ENCODE results near the gene COL4A2. TPM values are rescaled to one million over a fixed set of nuclear protein-coding genes. Genes with fewer than 3 reads are reported as not detected.
A peak's percentile ranks its signal among the peaks of the same experiment; 100 is the strongest.

Gene COL4A2
- total RNA-seq, 6 donors from 2014 or later: 169 to 458 (median 258) TPM

DNA sequence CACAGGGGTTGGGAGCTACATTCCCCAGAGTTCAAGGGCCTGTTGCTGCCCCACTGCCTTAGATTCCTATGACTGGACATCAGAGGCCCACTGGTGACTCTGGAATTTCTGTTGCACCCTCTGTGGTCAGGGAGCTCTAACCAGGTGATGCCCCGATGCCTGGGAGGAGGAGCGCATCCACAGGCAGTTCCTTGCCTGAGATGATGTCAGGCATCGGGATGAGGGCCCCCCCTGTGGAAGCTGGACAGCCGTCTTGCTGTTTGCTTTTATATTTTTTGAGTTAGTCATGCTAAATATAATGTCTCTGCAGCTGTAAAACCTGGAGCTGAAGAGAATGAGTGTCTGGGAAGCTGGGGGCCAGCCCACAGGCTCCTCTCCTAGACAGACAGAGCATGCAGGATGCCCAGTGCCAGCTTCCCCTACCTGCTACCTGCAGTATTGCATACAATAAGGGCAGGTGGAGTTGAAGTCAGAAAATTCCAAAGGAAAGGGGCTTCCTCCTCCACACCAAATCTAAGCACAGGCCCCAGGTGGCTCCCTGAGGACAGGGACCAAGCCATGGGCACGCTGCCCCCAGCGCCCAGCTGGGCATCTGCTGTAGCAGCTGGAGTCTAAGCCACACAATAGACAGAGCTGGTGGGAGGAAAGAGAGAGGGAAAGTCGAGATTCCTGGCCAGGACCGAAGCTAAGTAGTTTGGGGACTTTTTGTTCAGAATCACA, 16.2 kb downstream of the COL4A2 start:
- WGBS, 2 donors: 65 to 71% methylated on average over 8 of the region's 8 CpGs
- peaks cover 25 to 73% (median 51%) of the 10 kb centered on the region in 4 donors for H3K4me1 ChIP-seq
- DNase-seq: no peak

DNA sequence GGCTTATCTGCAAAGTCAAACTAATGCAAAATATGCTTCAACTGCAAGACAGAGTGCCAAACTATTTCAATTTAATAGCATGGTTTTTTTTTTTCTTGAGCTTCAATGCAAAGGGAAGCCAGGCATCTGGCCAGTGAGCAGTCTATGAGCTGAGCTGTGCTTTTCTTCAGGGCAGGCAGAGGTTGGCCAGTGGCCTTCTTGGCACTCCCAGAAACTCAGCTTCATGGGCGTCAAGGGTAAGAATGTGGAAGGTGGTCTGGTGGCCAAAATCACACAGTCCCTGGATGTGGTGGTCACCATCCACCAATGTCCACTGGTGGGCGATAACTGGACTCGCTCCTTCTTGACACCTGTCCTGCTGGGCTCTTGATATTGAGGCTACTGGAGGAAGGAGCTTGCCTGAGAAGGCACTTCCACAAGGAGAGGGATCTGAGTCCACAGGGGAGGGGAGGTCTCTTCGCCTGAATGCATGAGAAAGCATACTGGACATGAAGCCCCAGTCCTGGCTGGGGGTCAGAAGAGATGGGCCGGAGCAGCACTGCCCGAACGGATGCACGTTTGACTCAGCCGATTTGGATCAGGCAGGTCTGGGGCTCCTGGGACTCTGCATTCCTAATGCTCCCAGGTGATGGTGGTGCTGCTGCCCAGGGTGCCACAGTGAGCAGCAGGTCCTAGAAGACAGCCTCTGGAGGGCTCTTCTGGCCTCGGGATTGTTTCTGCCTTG, 17.1 kb downstream of the COL4A2 start:
- 61 to 68% methylated on average over 4 to 10 of the region's 10 CpGs for WGBS, 2 donors
- TF ChIP-seq POLR2AphosphoS5 (IDR thresholded peaks at IDR 0.05) (no peak), EP300 (IDR thresholded peaks at IDR 0.05) (no peak), POLR2A (IDR thresholded peaks at IDR 0.05) (no peak)
- TF ChIP-seq, protein P1, sequence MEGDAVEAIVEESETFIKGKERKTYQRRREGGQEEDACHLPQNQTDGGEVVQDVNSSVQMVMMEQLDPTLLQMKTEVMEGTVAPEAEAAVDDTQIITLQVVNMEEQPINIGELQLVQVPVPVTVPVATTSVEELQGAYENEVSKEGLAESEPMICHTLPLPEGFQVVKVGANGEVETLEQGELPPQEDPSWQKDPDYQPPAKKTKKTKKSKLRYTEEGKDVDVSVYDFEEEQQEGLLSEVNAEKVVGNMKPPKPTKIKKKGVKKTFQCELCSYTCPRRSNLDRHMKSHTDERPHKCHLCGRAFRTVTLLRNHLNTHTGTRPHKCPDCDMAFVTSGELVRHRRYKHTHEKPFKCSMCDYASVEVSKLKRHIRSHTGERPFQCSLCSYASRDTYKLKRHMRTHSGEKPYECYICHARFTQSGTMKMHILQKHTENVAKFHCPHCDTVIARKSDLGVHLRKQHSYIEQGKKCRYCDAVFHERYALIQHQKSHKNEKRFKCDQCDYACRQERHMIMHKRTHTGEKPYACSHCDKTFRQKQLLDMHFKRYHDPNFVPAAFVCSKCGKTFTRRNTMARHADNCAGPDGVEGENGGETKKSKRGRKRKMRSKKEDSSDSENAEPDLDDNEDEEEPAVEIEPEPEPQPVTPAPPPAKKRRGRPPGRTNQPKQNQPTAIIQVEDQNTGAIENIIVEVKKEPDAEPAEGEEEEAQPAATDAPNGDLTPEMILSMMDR (IDR thresholded peaks at IDR 0.05): no peak
- no peaks in the 10 kb centered on the region for H3K9me3 ChIP-seq
- no peak for DNase-seq
- ATAC-seq (ENCODE audit: low FRiP score in 2 of 2): no peak
- no peaks in the 10 kb centered on the region for H3K27me3 ChIP-seq
- peak overlapping the region; percentile 15 to 72 (median 52) for H3K27ac ChIP-seq
- H3K36me3 ChIP-seq: peaks cover 0 to 2% (median 0%) of the 10 kb centered on the region in 4 donors
- peaks cover 21 to 64% (median 47%) of the 10 kb centered on the region in 4 donors for H3K4me1 ChIP-seq
- no peak overlapping the region for H3K4me3 ChIP-seq

More for the DNA sequence above, 16.2 kb downstream of the COL4A2 start:
- Histone ChIP-seq H3K27me3 (no peaks in the 10 kb centered on the region), H3K4me3 (no peak overlapping the region), H3K9me3 (no peaks in the 10 kb centered on the region), H3K27ac (peak overlapping the region in 1 of 4 donors; percentile 72), H3K36me3 (no peaks in the 10 kb centered on the region)
- ATAC-seq (ENCODE audit: low FRiP score in 2 of 2): no peak
- TF ChIP-seq, protein P1 (IDR thresholded peaks at IDR 0.05): no peak
- TF ChIP-seq POLR2A (IDR thresholded peaks at IDR 0.05): no peak
- TF ChIP-seq EP300 (IDR thresholded peaks at IDR 0.05): no peak
- TF ChIP-seq POLR2AphosphoS5 (IDR thresholded peaks at IDR 0.05): no peak

DNA sequence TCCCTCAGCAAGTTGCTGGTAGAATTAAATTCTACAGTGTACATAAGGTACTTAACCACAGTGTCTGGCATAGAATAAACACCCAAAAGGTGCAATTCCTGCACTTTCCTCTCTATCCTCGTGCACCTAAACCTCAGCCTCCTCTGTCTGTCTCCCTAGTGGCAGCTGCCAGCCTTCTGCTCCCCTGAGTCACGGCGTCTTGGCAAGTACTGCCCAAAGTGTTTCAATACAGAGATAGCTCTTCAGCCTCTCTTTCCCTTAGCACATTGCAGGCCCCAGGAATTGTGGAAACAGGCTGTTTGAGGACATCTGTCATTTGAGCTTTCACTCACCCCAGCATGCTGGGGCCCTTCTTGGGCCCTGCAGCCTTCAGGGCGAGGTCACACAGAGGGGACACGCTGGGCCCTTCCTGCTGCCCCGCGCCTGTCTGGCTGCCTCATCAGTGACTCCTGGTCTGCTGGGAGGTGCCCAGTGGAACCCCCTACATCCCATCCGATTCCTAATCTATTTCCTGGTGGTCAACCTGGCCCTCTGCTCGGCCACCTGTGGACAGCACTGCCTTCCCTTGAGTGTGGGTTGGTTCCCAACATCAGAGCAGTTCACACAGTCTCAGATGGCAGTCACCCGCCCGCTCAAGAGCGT, 19.3 kb downstream of the COL4A2 start:
- no peak overlapping the region for H3K4me3 ChIP-seq
- H3K27me3 ChIP-seq: no peaks in the 10 kb centered on the region
- H3K36me3 ChIP-seq: peaks cover 0 to 6% (median 0%) of the 10 kb centered on the region in 4 donors
- ATAC-seq (ENCODE audit: low FRiP score in 2 of 2): no peak
- peaks cover 19 to 57% (median 39%) of the 10 kb centered on the region in 4 donors for H3K4me1 ChIP-seq
- peak overlapping the region; percentile 32 to 72 (median 40) for H3K27ac ChIP-seq
- WGBS, 2 donors: 73 to 74% methylated on average over 8 to 12 of the region's 12 CpGs
- DNase-seq: no peak
- H3K9me3 ChIP-seq: no peaks in the 10 kb centered on the region
- TF ChIP-seq POLR2A (IDR thresholded peaks at IDR 0.05): no peak
- no peak for TF ChIP-seq EP300 (IDR thresholded peaks at IDR 0.05)
- TF ChIP-seq, protein P1 (IDR thresholded peaks at IDR 0.05): no peak
- TF ChIP-seq POLR2AphosphoS5 (IDR thresholded peaks at IDR 0.05): no peak

DNA sequence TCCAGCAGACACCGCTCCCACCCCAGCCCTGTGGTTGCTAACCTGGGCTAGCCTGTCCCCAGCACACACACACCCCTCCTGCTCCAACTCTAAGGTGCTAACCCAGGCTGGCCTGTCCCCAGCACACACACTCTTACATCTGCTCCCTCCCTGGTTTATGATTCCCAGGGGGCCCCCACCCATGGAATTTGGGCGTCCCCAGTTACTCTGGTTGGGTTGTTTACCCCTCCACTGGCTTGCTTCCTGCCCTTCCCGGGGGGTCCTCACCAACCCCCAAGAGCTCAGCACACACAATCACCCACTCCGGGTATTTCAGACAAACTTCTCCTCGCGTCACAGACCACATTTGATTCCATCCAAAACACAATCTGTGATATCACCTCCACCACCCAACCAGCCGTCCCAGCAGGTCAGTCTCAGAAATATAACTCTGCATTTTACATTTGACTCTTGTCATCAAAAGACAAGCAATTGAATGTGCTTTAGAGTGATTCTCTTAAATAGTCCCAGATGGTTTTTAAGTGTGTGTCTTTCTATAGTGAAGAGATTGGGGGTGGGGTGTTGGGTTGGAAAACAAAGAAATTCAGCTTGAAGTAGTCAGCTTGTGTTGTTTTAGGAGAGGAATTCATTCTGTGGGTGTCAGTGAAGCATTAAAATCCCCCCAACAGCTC, 20.1 kb downstream of the COL4A2 start:
- DNase-seq: no peak
- Histone ChIP-seq H3K27me3 (no peaks in the 10 kb centered on the region), H3K4me1 (peaks cover 19 to 52% (median 37%) of the 10 kb centered on the region in 4 donors), H3K4me3 (no peak overlapping the region), H3K27ac (peak overlapping the region; percentile 32 to 72 (median 40)), H3K36me3 (peaks cover 0 to 6% (median 0%) of the 10 kb centered on the region in 4 donors), H3K9me3 (no peaks in the 10 kb centered on the region)
- TF ChIP-seq POLR2AphosphoS5 (IDR thresholded peaks at IDR 0.05) (no peak), EP300 (IDR thresholded peaks at IDR 0.05) (no peak), POLR2A (IDR thresholded peaks at IDR 0.05) (no peak)
- TF ChIP-seq, protein P1 (IDR thresholded peaks at IDR 0.05): no peak
- 36 to 47% methylated on average over 6 to 7 of the region's 7 CpGs for WGBS, 2 donors
- ATAC-seq (ENCODE audit: low FRiP score in 2 of 2): no peak
